ENCODE results near the gene KLHL2.

KLHL2 gene

GRCh38 chr4:165347647-165348569 is 140.5 kb downstream of the KLHL2 start:
- H3K27ac Mint-ChIP-seq, result no peak overlapping the region
- no peaks in the 10 kb centered on the region for H3K27me3 Mint-ChIP-seq (ENCODE audit: low read depth)
- no peak for DNase-seq (ENCODE audit: low spot score)
- no peak overlapping the region for H3K4me3 Mint-ChIP-seq
- H3K4me1 Mint-ChIP-seq (ENCODE audit: low read depth), result no peaks in the 10 kb centered on the region
- H3K36me3 Mint-ChIP-seq (ENCODE audit: low read depth), result peaks cover 12% of the 10 kb centered on the region
- no peaks in the 10 kb centered on the region for H3K9me3 Mint-ChIP-seq

- no peak for DNase-seq (ENCODE audit: low spot score)
- peaks cover 13% of the 10 kb centered on the region for H3K27me3 Mint-ChIP-seq (ENCODE audit: low read depth)
- H3K4me3 Mint-ChIP-seq, result no peak overlapping the region
- no peaks in the 10 kb centered on the region for H3K9me3 Mint-ChIP-seq
- no peaks in the 10 kb centered on the region for H3K36me3 Mint-ChIP-seq (ENCODE audit: low read depth)
- H3K4me1 Mint-ChIP-seq (ENCODE audit: low read depth), result no peaks in the 10 kb centered on the region
- no peak overlapping the region for H3K27ac Mint-ChIP-seq
Observed at GRCh38 chr4:165351359-165352130, 144.2 kb downstream of the KLHL2 start.

- no peaks in the 10 kb centered on the region for H3K9me3 Mint-ChIP-seq
- H3K36me3 Mint-ChIP-seq (ENCODE audit: low read depth), result no peaks in the 10 kb centered on the region
- DNase-seq (ENCODE audit: low spot score), result no peak
- H3K27ac Mint-ChIP-seq, result no peak overlapping the region
- H3K4me1 Mint-ChIP-seq (ENCODE audit: low read depth), result no peaks in the 10 kb centered on the region
- H3K27me3 Mint-ChIP-seq (ENCODE audit: low read depth), result peaks cover 31% of the 10 kb centered on the region
- H3K4me3 Mint-ChIP-seq, result no peak overlapping the region
Observed at GRCh38 chr4:165355900-165356300, 148.5 kb downstream of the KLHL2 start.

- no peak overlapping the region for H3K4me3 Mint-ChIP-seq
- no peak overlapping the region for H3K27ac Mint-ChIP-seq
- H3K36me3 Mint-ChIP-seq (ENCODE audit: low read depth), result no peaks in the 10 kb centered on the region
- DNase-seq (ENCODE audit: low spot score), result no peak
- H3K27me3 Mint-ChIP-seq (ENCODE audit: low read depth), result peaks cover 41% of the 10 kb centered on the region
- H3K9me3 Mint-ChIP-seq, result no peaks in the 10 kb centered on the region
- peaks cover 1% of the 10 kb centered on the region for H3K4me1 Mint-ChIP-seq (ENCODE audit: low read depth)
Observed at GRCh38 chr4:165359506-165359905, 152.1 kb downstream of the KLHL2 start.

GRCh38 chr4:165360041-165360695 is 152.8 kb downstream of the KLHL2 start:
- H3K36me3 Mint-ChIP-seq (ENCODE audit: low read depth), result no peaks in the 10 kb centered on the region
- peaks cover 1% of the 10 kb centered on the region for H3K4me1 Mint-ChIP-seq (ENCODE audit: low read depth)
- no peak overlapping the region for H3K27ac Mint-ChIP-seq
- no peak for DNase-seq (ENCODE audit: low spot score)
- H3K27me3 Mint-ChIP-seq (ENCODE audit: low read depth), result peaks cover 39% of the 10 kb centered on the region
- H3K9me3 Mint-ChIP-seq, result no peaks in the 10 kb centered on the region
- H3K4me3 Mint-ChIP-seq, result no peak overlapping the region

- Mint-ChIP-seq H3K4me1 (ENCODE audit: low read depth) (peaks cover 1% of the 10 kb centered on the region), H3K36me3 (ENCODE audit: low read depth) (no peaks in the 10 kb centered on the region), H3K9me3 (no peaks in the 10 kb centered on the region), H3K27me3 (ENCODE audit: low read depth) (peaks cover 29% of the 10 kb centered on the region), H3K27ac (no peak overlapping the region), H3K4me3 (no peak overlapping the region)
- DNase-seq (ENCODE audit: low spot score), result no peak
Observed at GRCh38 chr4:165360985-165361670, 153.8 kb downstream of the KLHL2 start.

GRCh38 chr4:165361810-165362209 is 154.4 kb downstream of the KLHL2 start:
- peaks cover 1% of the 10 kb centered on the region for H3K4me1 Mint-ChIP-seq (ENCODE audit: low read depth)
- no peak overlapping the region for H3K4me3 Mint-ChIP-seq
- H3K27ac Mint-ChIP-seq, result no peak overlapping the region
- H3K36me3 Mint-ChIP-seq (ENCODE audit: low read depth), result no peaks in the 10 kb centered on the region
- DNase-seq (ENCODE audit: low spot score), result no peak
- no peaks in the 10 kb centered on the region for H3K9me3 Mint-ChIP-seq
- peaks cover 29% of the 10 kb centered on the region for H3K27me3 Mint-ChIP-seq (ENCODE audit: low read depth)

GRCh38 chr4:165364452-165365080 is 157.2 kb downstream of the KLHL2 start:
- DNase-seq (ENCODE audit: low spot score), result no peak
- Mint-ChIP-seq H3K36me3 (ENCODE audit: low read depth) (no peaks in the 10 kb centered on the region), H3K9me3 (no peaks in the 10 kb centered on the region), H3K4me3 (no peak overlapping the region), H3K4me1 (ENCODE audit: low read depth) (peaks cover 1% of the 10 kb centered on the region), H3K27ac (no peak overlapping the region), H3K27me3 (ENCODE audit: low read depth) (peaks cover 21% of the 10 kb centered on the region)

GRCh38 chr4:165367040-165367439 is 159.7 kb downstream of the KLHL2 start:
- no peaks in the 10 kb centered on the region for H3K36me3 Mint-ChIP-seq (ENCODE audit: low read depth)
- no peak overlapping the region for H3K4me3 Mint-ChIP-seq
- no peaks in the 10 kb centered on the region for H3K4me1 Mint-ChIP-seq (ENCODE audit: low read depth)
- H3K27ac Mint-ChIP-seq, result no peak overlapping the region
- H3K27me3 Mint-ChIP-seq (ENCODE audit: low read depth), result peaks cover 16% of the 10 kb centered on the region
- no peak for DNase-seq (ENCODE audit: low spot score)
- H3K9me3 Mint-ChIP-seq, result no peaks in the 10 kb centered on the region

- Mint-ChIP-seq H3K4me3 (no peak overlapping the region), H3K27ac (no peak overlapping the region), H3K4me1 (ENCODE audit: low read depth) (no peaks in the 10 kb centered on the region), H3K27me3 (ENCODE audit: low read depth) (peaks cover 22% of the 10 kb centered on the region), H3K9me3 (no peaks in the 10 kb centered on the region), H3K36me3 (ENCODE audit: low read depth) (no peaks in the 10 kb centered on the region)
- DNase-seq (ENCODE audit: low spot score), result no peak
Observed at GRCh38 chr4:165368114-165368513, 160.8 kb downstream of the KLHL2 start.

- DNase-seq (ENCODE audit: low spot score), result no peak
- Mint-ChIP-seq H3K27me3 (ENCODE audit: low read depth) (peaks cover 20% of the 10 kb centered on the region), H3K27ac (no peak overlapping the region), H3K36me3 (ENCODE audit: low read depth) (no peaks in the 10 kb centered on the region), H3K4me1 (ENCODE audit: low read depth) (no peaks in the 10 kb centered on the region), H3K9me3 (no peaks in the 10 kb centered on the region), H3K4me3 (no peak overlapping the region)
Observed at GRCh38 chr4:165368567-165368966, 161.2 kb downstream of the KLHL2 start.

GRCh38 chr4:165369522-165369921 is 162.2 kb downstream of the KLHL2 start:
- DNase-seq (ENCODE audit: low spot score), result no peak
- Mint-ChIP-seq H3K4me3 (no peak overlapping the region), H3K27me3 (ENCODE audit: low read depth) (peaks cover 29% of the 10 kb centered on the region), H3K9me3 (no peaks in the 10 kb centered on the region), H3K36me3 (ENCODE audit: low read depth) (no peaks in the 10 kb centered on the region), H3K4me1 (ENCODE audit: low read depth) (no peaks in the 10 kb centered on the region), H3K27ac (no peak overlapping the region)

- H3K4me1 Mint-ChIP-seq (ENCODE audit: low read depth), result peaks cover 4% of the 10 kb centered on the region
- H3K9me3 Mint-ChIP-seq, result no peaks in the 10 kb centered on the region
- no peak overlapping the region for H3K27ac Mint-ChIP-seq
- DNase-seq (ENCODE audit: low spot score), result no peak
- H3K4me3 Mint-ChIP-seq, result no peak overlapping the region
- H3K36me3 Mint-ChIP-seq (ENCODE audit: low read depth), result no peaks in the 10 kb centered on the region
- peaks cover 37% of the 10 kb centered on the region for H3K27me3 Mint-ChIP-seq (ENCODE audit: low read depth)
Observed at GRCh38 chr4:165370530-165370929, 163.2 kb downstream of the KLHL2 start.
